Naive thymus-derived CD4-positive, alpha-beta T cell (primary cell): ENCODE results near the gene CSRNP2. TPM values are rescaled to one million over a fixed set of nuclear protein-coding genes. Genes with fewer than 3 reads are reported as not detected.
A peak's percentile ranks its signal among the peaks of the same experiment; 100 is the strongest.

ENCODE experiments used
- ATAC-seq: fragments of 150-1000 bp; cut with Tn5 transposase; 2 replicates; pipeline ENCODE4 v1.10.0; 2021; ENCODE audit warnings: mild to moderate bottlenecking, moderate library complexity
- CTCF ChIA-PET: fragments of 350-600 bp; sonication (Branson Sonifier 250); formaldehyde crosslinking; loops from one replicate; lab custom pipeline; 2021; ENCODE audit warnings: antibody characterized with exemption; lab: Charles Lee
- POLR2A ChIA-PET: fragments of 350-600 bp; sonication (Branson Sonifier 250); formaldehyde crosslinking; loops from one replicate; lab custom pipeline; 2021; ENCODE audit warnings: antibody characterized with exemption, inconsistent platforms; lab: Charles Lee
- DNase-seq, 9 donors: peaks; one replicate each; pipeline versions ENCODE4 v3.0.0 to v3.0.0-alpha.2; 2020 to 2022; ENCODE audit warnings: mixed read lengths in 1 of 9
- H3K27ac ChIP-seq: one replicate; pipeline ENCODE4 v1.7.0; 2013; ENCODE audit warnings: mild to moderate bottlenecking, low read depth, low read length, moderate library complexity
- H3K27me3 ChIP-seq, 2 donors: one replicate each; pipeline ENCODE4 v1.7.0; 2013; ENCODE audit warnings: low read length in 2 of 2, mild to moderate bottlenecking in 2 of 2, moderate library complexity in 2 of 2; ENCODE audit not compliant: control insufficient read depth in 2 of 2, insufficient read depth in 2 of 2
- H3K36me3 ChIP-seq, 3 experiments: 1 replicate in 2 of 3; 2 replicates in 1 of 3; pipeline ENCODE4 v1.7.0; 2013; ENCODE audit warnings: low read length in 3 of 3, mild to moderate bottlenecking in 3 of 3, moderate library complexity in 1 of 3; ENCODE audit not compliant: insufficient read depth in 3 of 3, control insufficient read depth in 2 of 3
- H3K4me1 ChIP-seq, 2 donors: one replicate each; pipeline ENCODE4 v1.7.0; 2013; ENCODE audit warnings: low read length in 2 of 2, mild to moderate bottlenecking in 2 of 2, moderate library complexity in 1 of 2; ENCODE audit not compliant: control insufficient read depth in 2 of 2, insufficient read depth in 2 of 2
- H3K4me3 ChIP-seq: 2 replicates; pipeline ENCODE4 v1.7.0; 2013; ENCODE audit warnings: mild to moderate bottlenecking, low read length
- H3K9me3 ChIP-seq, 3 experiments: 1 replicate in 2 of 3; 2 replicates in 1 of 3; pipeline ENCODE4 v1.7.0; 2013; ENCODE audit warnings: low read length in 3 of 3; ENCODE audit not compliant: control insufficient read depth in 2 of 3
- H3K27ac Mint-ChIP-seq, 9 donors: one replicate each; pipeline ENCODE4 v1.8.0; 2020 to 2022; ENCODE audit warnings: mixed read lengths in 9 of 9, mild to moderate bottlenecking in 8 of 9, moderate library complexity in 5 of 9, inconsistent platforms in 2 of 9
- H3K27me3 Mint-ChIP-seq, 5 donors: one replicate each; pipeline ENCODE4 v1.8.0; 2021 to 2022; ENCODE audit warnings: mixed read lengths in 5 of 5, mild to moderate bottlenecking in 1 of 5
- H3K36me3 Mint-ChIP-seq, 5 donors: one replicate each; pipeline ENCODE4 v1.8.0; 2020 to 2022; ENCODE audit warnings: mixed read lengths in 5 of 5, mild to moderate bottlenecking in 3 of 5, inconsistent platforms in 1 of 5
- H3K4me1 Mint-ChIP-seq, 7 donors: one replicate each; pipeline ENCODE4 v1.8.0; 2020 to 2022; ENCODE audit warnings: mixed read lengths in 7 of 7, mild to moderate bottlenecking in 3 of 7, inconsistent platforms in 1 of 7
- H3K4me3 Mint-ChIP-seq, 10 donors: one replicate each; pipeline ENCODE4 v1.8.0; 2020 to 2022; ENCODE audit warnings: mild to moderate bottlenecking in 10 of 10, mixed read lengths in 10 of 10, moderate library complexity in 6 of 10, inconsistent platforms in 2 of 10
- H3K9me3 Mint-ChIP-seq, 11 donors: one replicate each; pipeline ENCODE4 v1.8.0; 2020 to 2022; ENCODE audit warnings: mixed read lengths in 11 of 11, mild to moderate bottlenecking in 4 of 11, inconsistent platforms in 1 of 11, moderate library complexity in 1 of 11
- intact Hi-C, 2 donors: fragments of 100-400 bp; cut with micrococcal nuclease; formaldehyde crosslinking; loops; one replicate each; pipeline ENCODE4 v1.15.1; 2023
- polyA plus RNA-seq, 2 donors: library from polyadenylated mRNA; unstranded; fragments of 300-500 nt; fragmentation: Illumina TruSeq; gene quantifications; one replicate each; pipeline ENCODE4 v1.2.3, GENCODE V29; 2021
- total RNA-seq, 6 experiments: library from RNA in 5 of 6; stranded (reverse) in 5 of 6; gene quantifications; 1 replicate in 5 of 6; 2 replicates in 1 of 6; pipeline ENCODE4 v1.2.3 and lab custom pipeline; 2021 to 2026

The CSRNP2 gene
- total and polyA plus RNA-seq, 7 experiments from 2014 or later: 2.7 to 38.7 (median 20.1) TPM

DNA sequence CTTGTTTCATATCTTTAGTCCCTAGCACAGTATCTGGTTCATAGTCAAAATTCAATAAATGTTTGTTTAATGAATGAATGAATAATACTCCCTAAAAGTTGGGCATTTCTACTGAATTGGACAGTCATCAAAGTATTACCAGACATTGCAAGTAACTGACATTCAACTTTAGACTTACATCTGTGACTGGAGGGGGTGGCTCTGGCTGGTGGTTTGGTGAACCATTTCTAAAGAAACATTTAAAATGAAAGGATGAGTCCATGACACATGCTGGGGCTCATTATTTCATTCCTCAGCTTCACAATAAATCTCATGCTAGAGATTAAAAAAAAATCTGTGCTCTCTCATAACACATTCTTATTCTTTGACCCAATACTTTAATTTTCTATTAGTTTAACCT lies 20.6 kb upstream of the CSRNP2 start:
- H3K36me3 Mint-ChIP-seq: peaks cover 0 to 67% (median 30%) of the 10 kb centered on the region in 5 donors

DNA sequence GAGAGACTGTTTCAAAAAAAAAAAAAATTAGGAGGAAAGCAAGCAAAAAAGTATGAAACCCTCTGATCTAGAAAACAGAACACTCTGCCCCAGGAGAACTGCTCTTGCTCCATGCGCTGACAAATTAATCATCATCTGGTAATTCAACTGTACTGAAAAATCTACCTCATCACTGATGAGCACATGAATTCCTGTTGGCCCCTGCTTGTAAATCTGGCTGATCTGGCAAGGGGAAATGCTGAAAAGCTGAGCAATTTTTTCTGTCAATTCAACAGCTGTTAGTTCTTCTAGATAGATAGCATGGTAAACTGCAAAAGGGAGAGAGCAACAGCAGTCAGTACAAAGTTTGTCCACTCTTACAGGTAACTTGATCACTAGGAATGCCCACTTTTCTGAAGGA lies 15.2 kb upstream of the CSRNP2 start:
- peaks cover 4 to 63% (median 33%) of the 10 kb centered on the region in 5 donors for H3K36me3 Mint-ChIP-seq
- H3K27me3 ChIP-seq: no peaks in the 10 kb centered on the region
- H3K4me1 Mint-ChIP-seq: peaks cover 0 to 1% (median 0%) of the 10 kb centered on the region in 7 donors
- no peaks in the 10 kb centered on the region for H3K4me1 ChIP-seq
- DNase-seq: no peak
- peaks cover 7 to 57% (median 29%) of the 10 kb centered on the region in 3 experiments for H3K36me3 ChIP-seq
- no peaks in the 10 kb centered on the region for H3K27me3 Mint-ChIP-seq
- no peaks in the 10 kb centered on the region for H3K9me3 Mint-ChIP-seq
- no peak overlapping the region for H3K27ac ChIP-seq
- H3K4me3 Mint-ChIP-seq: no peak overlapping the region
- H3K27ac Mint-ChIP-seq: peak overlapping the region in 1 of 9 donors; percentile 43
- no peaks in the 10 kb centered on the region for H3K9me3 ChIP-seq
- H3K4me3 ChIP-seq: no peak overlapping the region
- no peak for ATAC-seq
- ChIA-PET CTCF (no interaction called here), POLR2A (interaction anchor here (1.1 kb wide), 1 partner anchor 140 kb away, joined by 3 read pairs; the partner anchor contains the start of gene DAZAP2)
- intact Hi-C loops: no loop called here

More for the DNA sequence above, 20.6 kb upstream of the CSRNP2 start:
- no peaks in the 10 kb centered on the region for H3K27me3 Mint-ChIP-seq
- intact Hi-C loops: loop anchor here in 1 of 2 donors (1.0 kb wide), 1 partner anchor 43 kb away; no protein-coding TSS in a partner anchor
- ChIA-PET CTCF (no interaction called here), POLR2A (interaction anchor here (0.7 kb wide), 1 partner anchor 70 kb away, joined by 3 read pairs; no protein-coding TSS in a partner anchor)
- Histone ChIP-seq H3K4me3 (no peak overlapping the region), H3K27ac (no peak overlapping the region), H3K4me1 (no peaks in the 10 kb centered on the region), H3K9me3 (no peaks in the 10 kb centered on the region), H3K36me3 (peaks cover 9 to 66% (median 41%) of the 10 kb centered on the region in 3 experiments), H3K27me3 (no peaks in the 10 kb centered on the region)
- ATAC-seq (no peak), DNase-seq (no peak)
- peak overlapping the region in 1 of 9 donors; percentile 9 for H3K27ac Mint-ChIP-seq
- H3K4me1 Mint-ChIP-seq: no peaks in the 10 kb centered on the region
- no peaks in the 10 kb centered on the region for H3K9me3 Mint-ChIP-seq
- H3K4me3 Mint-ChIP-seq: no peak overlapping the region

DNA sequence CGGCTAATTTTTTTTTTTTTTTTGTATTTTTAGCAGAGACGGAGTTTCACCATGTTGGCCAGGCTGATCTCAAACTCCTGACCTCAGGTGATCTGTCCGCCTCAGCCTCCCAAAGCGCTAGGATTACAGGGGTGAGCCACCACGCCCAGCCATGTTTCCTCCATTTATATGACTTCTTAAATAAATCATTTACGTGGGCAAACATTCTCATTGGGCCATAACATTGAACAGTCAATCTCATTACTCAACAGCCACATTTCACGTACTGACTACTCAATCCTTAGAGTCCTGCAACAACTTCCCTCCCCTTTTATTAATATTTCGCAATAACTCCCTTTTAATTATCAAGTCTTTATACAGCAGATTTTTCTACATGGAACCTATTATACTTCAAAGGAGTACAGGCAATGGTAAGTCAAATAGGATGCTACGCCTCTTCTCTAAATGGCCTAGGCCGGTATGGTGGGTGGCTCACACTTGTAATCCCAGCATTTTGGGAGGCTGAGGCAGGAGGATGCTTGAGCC lies 7.4 kb upstream of the CSRNP2 start:
- Histone ChIP-seq H3K4me1 (no peaks in the 10 kb centered on the region), H3K27me3 (no peaks in the 10 kb centered on the region), H3K4me3 (no peak overlapping the region), H3K9me3 (no peaks in the 10 kb centered on the region), H3K27ac (no peak overlapping the region), H3K36me3 (peaks cover 0 to 15% (median 0%) of the 10 kb centered on the region in 3 experiments)
- H3K9me3 Mint-ChIP-seq: no peaks in the 10 kb centered on the region
- CTCF ChIA-PET: no interaction called here
- peaks cover 0 to 18% (median 16%) of the 10 kb centered on the region in 5 donors for H3K36me3 Mint-ChIP-seq
- H3K4me3 Mint-ChIP-seq: no peak overlapping the region
- H3K27me3 Mint-ChIP-seq: no peaks in the 10 kb centered on the region
- no peak overlapping the region for H3K27ac Mint-ChIP-seq
- POLR2A ChIA-PET: interaction anchor here (0.6 to 0.7 kb wide), 2 partner anchors 22 to 716 kb away, joined by 3 to 4 read pairs; no protein-coding TSS in a partner anchor
- H3K4me1 Mint-ChIP-seq: peaks cover 0 to 13% (median 1%) of the 10 kb centered on the region in 7 donors
- no peak for DNase-seq
- no peak for ATAC-seq
- intact Hi-C loops: no loop called here

DNA sequence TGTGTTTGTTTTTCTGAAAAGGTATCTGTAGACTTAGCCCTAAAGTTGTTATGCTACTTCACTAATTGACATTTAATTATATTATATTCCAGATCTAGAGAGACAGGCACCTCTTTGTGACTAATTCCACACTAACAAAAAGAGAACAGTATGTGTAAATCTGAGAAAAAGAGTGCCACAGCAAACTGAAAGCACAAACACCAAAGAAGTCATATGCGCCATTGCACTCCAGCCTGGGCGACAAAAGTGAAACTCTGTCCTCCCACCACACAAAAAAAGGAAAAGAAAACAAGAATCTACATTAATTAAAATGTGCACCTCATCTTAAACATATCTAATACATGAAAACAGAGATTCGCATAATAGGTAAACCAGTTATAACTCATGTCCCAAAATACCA lies 4.4 kb upstream of the CSRNP2 start:
- ATAC-seq (no peak), DNase-seq (no peak)
- Mint-ChIP-seq H3K4me1 (peaks cover 9 to 18% (median 12%) of the 10 kb centered on the region in 7 donors), H3K36me3 (peaks cover 0 to 6% (median 0%) of the 10 kb centered on the region in 5 donors), H3K27ac (peak overlapping the region in 4 of 9 donors; percentile 15 to 58 (median 38)), H3K27me3 (no peaks in the 10 kb centered on the region), H3K9me3 (no peaks in the 10 kb centered on the region), H3K4me3 (peak overlapping the region in 1 of 10 donors; percentile 4)
- no peak overlapping the region for H3K27ac ChIP-seq
- peaks cover 0 to under 1% of the 10 kb centered on the region in 2 donors for H3K4me1 ChIP-seq
- peaks cover 0 to 4% (median 0%) of the 10 kb centered on the region in 3 experiments for H3K36me3 ChIP-seq
- no peak overlapping the region for H3K4me3 ChIP-seq
- ChIA-PET POLR2A (no interaction called here), CTCF (interaction anchor here (0.7 kb wide), 1 partner anchor 10 kb away, joined by 3 read pairs; no protein-coding TSS in a partner anchor)
- no peaks in the 10 kb centered on the region for H3K27me3 ChIP-seq
- no peaks in the 10 kb centered on the region for H3K9me3 ChIP-seq
- intact Hi-C loops: no loop called here

DNA sequence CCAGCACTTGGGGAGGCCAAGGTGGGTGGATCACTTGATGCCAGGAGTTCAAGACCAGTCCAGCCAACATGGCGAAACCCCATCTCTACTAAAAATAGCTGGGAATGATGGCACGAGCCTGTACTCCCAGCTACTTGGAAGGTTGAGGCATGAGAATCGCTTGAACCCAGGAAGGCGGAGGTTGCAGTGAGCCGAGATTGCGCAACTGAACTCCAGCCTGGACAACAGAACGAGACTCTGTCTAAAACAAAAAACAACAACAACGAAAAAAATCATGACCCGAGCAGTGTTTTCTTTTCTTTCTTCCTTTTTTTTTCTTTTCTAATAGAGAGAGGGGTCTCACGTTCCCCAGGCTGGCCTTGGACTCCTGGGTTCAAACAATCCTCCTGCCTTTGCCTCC lies 3.5 kb upstream of the CSRNP2 start:
- Mint-ChIP-seq H3K36me3 (peaks cover 0 to 10% (median 0%) of the 10 kb centered on the region in 5 donors), H3K4me1 (peaks cover 18 to 27% (median 20%) of the 10 kb centered on the region in 7 donors), H3K9me3 (no peaks in the 10 kb centered on the region), H3K4me3 (no peak overlapping the region), H3K27ac (no peak overlapping the region), H3K27me3 (no peaks in the 10 kb centered on the region)
- Histone ChIP-seq H3K9me3 (no peaks in the 10 kb centered on the region), H3K27ac (no peak overlapping the region), H3K27me3 (no peaks in the 10 kb centered on the region), H3K36me3 (peaks cover 0 to 5% (median 0%) of the 10 kb centered on the region in 3 experiments), H3K4me3 (no peak overlapping the region), H3K4me1 (peaks cover 3 to 7% of the 10 kb centered on the region in 2 donors)
- POLR2A ChIA-PET: no interaction called here
- intact Hi-C loops: no loop called here
- no peak for ATAC-seq
- CTCF ChIA-PET: no interaction called here
- DNase-seq: no peak

DNA sequence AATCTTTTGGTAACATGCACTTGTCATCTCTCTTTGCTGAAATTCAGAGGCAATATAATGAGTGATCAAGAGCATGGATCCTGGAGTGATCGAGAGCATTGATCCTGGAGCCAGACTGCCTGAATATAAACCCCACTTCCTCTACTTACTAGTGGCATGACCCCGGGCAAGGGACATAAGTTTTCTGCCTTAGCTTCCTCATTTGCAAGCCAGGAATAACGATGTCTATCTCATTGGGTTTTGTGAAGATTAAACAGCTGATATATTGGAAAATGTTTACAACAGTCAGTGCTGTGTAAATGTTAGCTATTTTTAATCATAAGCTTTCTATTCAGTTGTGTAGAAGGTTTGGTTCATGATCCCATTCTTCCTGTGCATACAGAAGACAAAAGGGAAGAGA lies 2.4 kb upstream of the CSRNP2 start:
- H3K27me3 ChIP-seq: no peaks in the 10 kb centered on the region
- peaks cover 7% of the 10 kb centered on the region in 2 donors for H3K4me1 ChIP-seq
- H3K36me3 ChIP-seq: peaks cover 0 to 5% (median 0%) of the 10 kb centered on the region in 3 experiments
- no peak overlapping the region for H3K4me3 ChIP-seq
- intact Hi-C loops: no loop called here
- Mint-ChIP-seq H3K4me3 (peak overlapping the region in 2 of 10 donors; percentile 18 to 36), H3K4me1 (peaks cover 22 to 34% (median 28%) of the 10 kb centered on the region in 7 donors), H3K27me3 (no peaks in the 10 kb centered on the region), H3K27ac (peak overlapping the region in 1 of 9 donors; percentile 44), H3K9me3 (no peaks in the 10 kb centered on the region), H3K36me3 (peaks cover 0 to 10% (median 0%) of the 10 kb centered on the region in 5 donors)
- DNase-seq: no peak
- no peak overlapping the region for H3K27ac ChIP-seq
- CTCF ChIA-PET: interaction anchor here (0.6 kb wide), 1 partner anchor 298 kb away, joined by 3 read pairs; no protein-coding TSS in a partner anchor
- no peak for ATAC-seq
- POLR2A ChIA-PET: interaction anchor here (0.9 kb wide), 1 partner anchor 86 kb away, joined by 3 read pairs; no protein-coding TSS in a partner anchor
- no peaks in the 10 kb centered on the region for H3K9me3 ChIP-seq
